ENCODE data around the gene KIAA0930.

DNA sequence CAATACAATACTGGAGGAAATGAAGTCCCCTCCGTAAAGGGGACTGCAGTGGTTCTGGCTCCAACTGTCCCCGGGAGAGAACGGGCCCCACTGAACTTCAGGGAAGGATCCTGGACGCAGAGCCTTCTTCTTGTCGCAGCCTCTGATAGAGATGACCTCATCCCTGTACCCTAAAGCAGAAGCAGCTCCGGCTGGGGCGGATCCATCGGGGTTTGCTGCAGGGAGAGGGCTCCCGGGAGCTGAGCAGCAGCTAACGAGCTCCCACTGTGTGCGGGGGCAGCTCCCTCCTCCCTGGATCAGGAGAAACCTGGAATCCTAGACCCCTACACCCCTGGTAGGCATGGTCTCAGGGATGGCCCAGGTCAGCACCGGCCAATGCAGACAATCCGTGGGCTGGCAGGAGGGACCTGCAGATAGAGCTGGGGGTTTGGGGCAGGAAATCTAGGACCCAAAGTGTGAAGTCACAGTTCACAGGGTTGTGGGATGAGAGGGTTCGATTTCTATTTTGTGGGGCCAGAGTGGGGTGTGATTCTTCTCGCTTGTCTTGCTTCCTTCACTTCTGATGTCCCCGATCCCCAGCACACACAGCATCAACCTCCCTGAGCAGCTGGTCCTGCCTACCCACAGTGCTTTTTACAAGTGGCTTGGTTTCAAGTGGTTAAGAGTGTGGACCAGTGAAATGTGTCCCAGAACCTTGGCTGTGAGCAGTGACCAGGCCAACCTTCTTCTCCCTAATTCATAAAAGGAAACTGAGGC is 12.9 kb downstream of the KIAA0930 start:
- TF ChIP-seq, protein P1, sequence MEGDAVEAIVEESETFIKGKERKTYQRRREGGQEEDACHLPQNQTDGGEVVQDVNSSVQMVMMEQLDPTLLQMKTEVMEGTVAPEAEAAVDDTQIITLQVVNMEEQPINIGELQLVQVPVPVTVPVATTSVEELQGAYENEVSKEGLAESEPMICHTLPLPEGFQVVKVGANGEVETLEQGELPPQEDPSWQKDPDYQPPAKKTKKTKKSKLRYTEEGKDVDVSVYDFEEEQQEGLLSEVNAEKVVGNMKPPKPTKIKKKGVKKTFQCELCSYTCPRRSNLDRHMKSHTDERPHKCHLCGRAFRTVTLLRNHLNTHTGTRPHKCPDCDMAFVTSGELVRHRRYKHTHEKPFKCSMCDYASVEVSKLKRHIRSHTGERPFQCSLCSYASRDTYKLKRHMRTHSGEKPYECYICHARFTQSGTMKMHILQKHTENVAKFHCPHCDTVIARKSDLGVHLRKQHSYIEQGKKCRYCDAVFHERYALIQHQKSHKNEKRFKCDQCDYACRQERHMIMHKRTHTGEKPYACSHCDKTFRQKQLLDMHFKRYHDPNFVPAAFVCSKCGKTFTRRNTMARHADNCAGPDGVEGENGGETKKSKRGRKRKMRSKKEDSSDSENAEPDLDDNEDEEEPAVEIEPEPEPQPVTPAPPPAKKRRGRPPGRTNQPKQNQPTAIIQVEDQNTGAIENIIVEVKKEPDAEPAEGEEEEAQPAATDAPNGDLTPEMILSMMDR (conservative IDR thresholded peaks at IDR 0.05), result no peak
- no peak for TF ChIP-seq EZH2 (IDR thresholded peaks at IDR 0.05; ENCODE audit: low read depth)

Measured in PC-9 (cell line).